Epithelial cell of proximal tubule (primary cell): ENCODE data around the gene ZBTB43. TPM values are rescaled to one million over a fixed set of nuclear protein-coding genes. Genes with fewer than 3 reads are reported as not detected.

Source experiments
- DNase-seq: peaks from one replicate; pipeline ENCODE4 v3.0.0-alpha.2; 2011; ENCODE audit warnings: low read depth
- H3K4me3 ChIP-seq: 2 replicates; pipeline ENCODE4 v1.5.1; 2011; ENCODE audit warnings: low read depth, mild to moderate bottlenecking, low read length
- CTCF ChIP-seq: conservative IDR thresholded peaks from 2 replicates; pipeline ENCODE4 v1.5.1; 2012; ENCODE audit warnings: low read depth, mild to moderate bottlenecking, low read length
- total RNA-seq: library from RNA; depleted of rRNA; stranded (reverse); fragments of >200 nt; gene quantifications from 2 replicates; pipeline ENCODE4 v1.2.3, GENCODE V29; 2015

Gene ZBTB43
- total RNA-seq, 1 donor from 2014 or later, result 4.3 TPM

GRCh38 chr9:126791406-126792230 is 13.2 kb upstream of the ZBTB43 start:
- DNase-seq, result peak; percentile 82
- no peak for TF ChIP-seq CTCF

GRCh38 chr9:126793686-126794417 is 11.0 kb upstream of the ZBTB43 start:
- H3K4me3 ChIP-seq, result no peak overlapping the region
- DNase-seq, result no peak
- no peak for TF ChIP-seq CTCF

More at GRCh38 chr9:126791406-126792230, 13.2 kb upstream of the ZBTB43 start:
- no peak overlapping the region for H3K4me3 ChIP-seq

- TF ChIP-seq CTCF, result no peak
- H3K4me3 ChIP-seq, result no peak overlapping the region
- no peak for DNase-seq
Measured at GRCh38 chr9:126794441-126794840, 10.4 kb upstream of the ZBTB43 start.

GRCh38 chr9:126796758-126797157 is 8.1 kb upstream of the ZBTB43 start:
- no peak for TF ChIP-seq CTCF
- DNase-seq, result no peak
- H3K4me3 ChIP-seq, result no peak overlapping the region

- no peak for TF ChIP-seq CTCF
- DNase-seq, result no peak
- H3K4me3 ChIP-seq, result no peak overlapping the region
Measured at GRCh38 chr9:126797903-126798302, 6.9 kb upstream of the ZBTB43 start.

GRCh38 chr9:126799034-126799433 is 5.8 kb upstream of the ZBTB43 start:
- TF ChIP-seq CTCF, result no peak
- no peak for DNase-seq
- H3K4me3 ChIP-seq, result no peak overlapping the region
